ENCODE data around the gene KIAA1671. TPM values are rescaled to one million over a fixed set of nuclear protein-coding genes. Genes with fewer than 3 reads are reported as not detected.

Gene KIAA1671
- total and polyA plus RNA-seq, 2 of the 4 experiments (the other 2 are of a cell fraction): 0.02 TPM; not detected in 1

DNA sequence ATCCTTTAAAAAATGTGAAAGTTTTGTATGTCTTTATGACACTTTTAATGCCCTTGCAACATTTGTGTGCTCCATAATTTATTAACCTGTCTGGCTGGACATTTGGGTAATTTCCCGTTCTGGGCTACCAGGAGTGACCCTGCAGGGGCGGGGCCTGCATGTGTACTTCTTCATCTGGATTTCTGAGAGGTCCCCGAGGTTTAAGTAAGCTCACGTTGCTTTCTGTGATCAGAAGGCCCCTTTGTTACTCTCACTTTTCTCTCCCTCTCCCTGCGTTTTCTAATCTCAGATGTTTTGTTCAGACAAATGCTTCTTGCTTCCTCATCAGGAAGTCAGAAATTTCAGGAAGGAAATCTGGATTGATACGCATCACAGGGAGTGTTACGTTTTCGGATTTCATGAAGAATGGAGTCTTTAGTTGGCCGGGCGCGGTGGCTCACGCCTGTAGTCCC is 168.3 kb downstream of the KIAA1671 start:
- Histone ChIP-seq H2BK15ac (ENCODE audit: low read depth, low read length) (no peak overlapping the region), H2BK120ac (ENCODE audit: low read depth, low read length) (no peak overlapping the region), H3K4me3 (ENCODE audit: insufficient read depth, low read depth, low read length) (no peak overlapping the region), H3K9me1 (ENCODE audit: insufficient read depth, low read length) (no peaks in the 10 kb centered on the region), H3K4ac (ENCODE audit: low read depth, low read length) (no peak overlapping the region), H2AFZ (replicated peaks; ENCODE audit: low read length, poor library complexity) (no peak overlapping the region), H3K56ac (ENCODE audit: extremely low read depth, insufficient read depth, low read length) (no peak overlapping the region), H3K27me3 (ENCODE audit: control insufficient read depth, insufficient read depth, low read length) (no peaks in the 10 kb centered on the region), H4K20me1 (ENCODE audit: insufficient read depth, low read length) (no peaks in the 10 kb centered on the region), H2BK20ac (ENCODE audit: low read depth, low read length) (no peak overlapping the region), H3K36me3 (ENCODE audit: control insufficient read depth, insufficient read depth, low read length) (no peaks in the 10 kb centered on the region), H2BK5ac (ENCODE audit: low read depth, low read length, poor library complexity, severe bottlenecking) (no peak overlapping the region), H3K23ac (ENCODE audit: low read depth, low read length) (no peak overlapping the region), H3K9ac (ENCODE audit: low read depth, low read length) (no peak overlapping the region), H3K9me3 (ENCODE audit: control insufficient read depth, insufficient read depth, low read length) (no peaks in the 10 kb centered on the region), H4K8ac (ENCODE audit: low read depth in 2 of 2, low read length in 2 of 2) (no peak overlapping the region), H4K5ac (ENCODE audit: low read depth, low read length) (no peak overlapping the region), H3K27ac (ENCODE audit: insufficient read depth, low read length) (no peak overlapping the region), H3K14ac (replicated peaks; ENCODE audit: low read depth, low read length) (no peak overlapping the region), H3K18ac (ENCODE audit: low read depth, low read length) (no peak overlapping the region), H2AK9ac (replicated peaks; ENCODE audit: low read depth, low read length, poor library complexity) (no peak overlapping the region), H4K91ac (ENCODE audit: insufficient read depth, low read depth, low read length) (no peak overlapping the region), H2AK5ac (ENCODE audit: low read depth, low read length) (no peak overlapping the region), H3K79me1 (ENCODE audit: low read depth in 1 of 2, low read length in 2 of 2) (no peaks in the 10 kb centered on the region), H3K4me2 (ENCODE audit: low read depth, low read length) (no peak overlapping the region), H3K4me1 (ENCODE audit: control insufficient read depth, insufficient read depth, low read length) (no peaks in the 10 kb centered on the region)
- no peak for TF ChIP-seq MAZ (IDR thresholded peaks at IDR 0.05; ENCODE audit: borderline replicate concordance, low read depth, low read length)
- TF ChIP-seq, protein P1, sequence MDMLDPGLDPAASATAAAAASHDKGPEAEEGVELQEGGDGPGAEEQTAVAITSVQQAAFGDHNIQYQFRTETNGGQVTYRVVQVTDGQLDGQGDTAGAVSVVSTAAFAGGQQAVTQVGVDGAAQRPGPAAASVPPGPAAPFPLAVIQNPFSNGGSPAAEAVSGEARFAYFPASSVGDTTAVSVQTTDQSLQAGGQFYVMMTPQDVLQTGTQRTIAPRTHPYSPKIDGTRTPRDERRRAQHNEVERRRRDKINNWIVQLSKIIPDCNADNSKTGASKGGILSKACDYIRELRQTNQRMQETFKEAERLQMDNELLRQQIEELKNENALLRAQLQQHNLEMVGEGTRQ (IDR thresholded peaks at IDR 0.05; ENCODE audit: low read depth, low read length): no peak
- TF ChIP-seq MXI1 (IDR thresholded peaks at IDR 0.05; ENCODE audit: borderline replicate concordance, low read depth, low read length): no peak
- no peak for TF ChIP-seq SMC3 (IDR thresholded peaks at IDR 0.05; ENCODE audit: low read depth, low read length)
- TF ChIP-seq BHLHE40 (IDR thresholded peaks at IDR 0.05; ENCODE audit: low read depth, low read length): no peak
- no peak for TF ChIP-seq ELK1 (IDR thresholded peaks at IDR 0.05; ENCODE audit: borderline replicate concordance, low read depth, low read length)
- TF ChIP-seq RCOR1 (IDR thresholded peaks at IDR 0.05; ENCODE audit: insufficient replicate concordance, low read length): no peak
- TF ChIP-seq POLR2A (IDR thresholded peaks at IDR 0.05; ENCODE audit: low read depth, low read length): no peak
- TF ChIP-seq CTCF (conservative IDR thresholded peaks at IDR 0.05; ENCODE audit: low read depth, low read length): no peak
- ChIA-PET POLR2A (ENCODE audit: unreplicated experiment) (no interaction called here), CTCF (no interaction called here)
- in situ Hi-C loops (cut with MboI; ENCODE audit: low sequenced_read_pairs): no loop called here
- WGBS, 2 experiments (ENCODE audit: extremely low coverage in 2 of 2, insufficient read length in 1 of 2): 57% methylated on average over 2 of the region's 12 CpGs; no CpG with 5 or more reads in 1 of the 2 experiments
- BruUV-seq (replicated peaks): no TSS peak
- ATAC-seq (ENCODE audit: low read depth) (no peak), DNase-seq (no peak)
- dilution Hi-C loops (cut with HindIII; ENCODE audit: low sequenced_read_pairs, unreplicated experiment): no loop called here
- intact Hi-C loops (cut with micrococcal nuclease): no loop called here
